H1 (cell line): ENCODE results near the gene NUBPL.

ENCODE experiments used
- CTCF ChIP-seq, 3 experiments: IDR thresholded peaks; 1 replicate in 2 of 3; 2 replicates in 1 of 3; pipeline versions ENCODE4 v1.5.1 to v1.6.1; 2011; ENCODE audit warnings: low read length in 3 of 3, mild to moderate bottlenecking in 3 of 3, inconsistent platforms in 2 of 3, low read depth in 1 of 3, moderate library complexity in 1 of 3; ENCODE audit not compliant: insufficient read depth in 1 of 3; ENCODE audit errors: control extremely low read depth in 1 of 3
- JUN ChIP-seq: IDR thresholded peaks from 2 replicates; pipeline ENCODE4 v1.6.1; 2011; ENCODE audit warnings: low read depth, mild to moderate bottlenecking, improper control_type of control experiment, low read length
- MAFK ChIP-seq: IDR thresholded peaks from 2 replicates; pipeline ENCODE4 v1.6.1; 2012; ENCODE audit warnings: low read depth, mild to moderate bottlenecking, improper control_type of control experiment, low read length
- POLR2A ChIP-seq, 2 experiments: IDR thresholded peaks; 1 replicate in 1 of 2; 2 replicates in 1 of 2; pipeline ENCODE4 v1.6.1; 2011; ENCODE audit warnings: low read depth in 2 of 2, low read length in 2 of 2, mild to moderate bottlenecking in 2 of 2; ENCODE audit errors: control extremely low read depth in 1 of 2
- RXRA ChIP-seq: IDR thresholded peaks from 2 replicates; pipeline ENCODE4 v1.6.1; 2011; ENCODE audit warnings: low read depth, mild to moderate bottlenecking, low read length, moderate library complexity; ENCODE audit not compliant: insufficient read depth
- SP1 ChIP-seq: IDR thresholded peaks from 2 replicates; pipeline ENCODE4 v1.6.1; 2011; ENCODE audit warnings: low read depth, low read length
- TEAD4 ChIP-seq: IDR thresholded peaks from 2 replicates; pipeline ENCODE4 v1.6.1; 2012; ENCODE audit warnings: low read depth, low read length, inconsistent platforms, mixed read lengths

GRCh38 chr14:31564194-31564593 lies 3.0 kb downstream of the NUBPL start:
- TF ChIP-seq POLR2A (IDR thresholded peaks at IDR 0.05; ENCODE audit: control extremely low read depth in 1 of 2, low read depth in 2 of 2, low read length in 2 of 2) (no peak), JUN (no peak), CTCF (IDR thresholded peaks at IDR 0.05; ENCODE audit: control extremely low read depth in 1 of 3, insufficient read depth in 1 of 3, low read depth in 1 of 3, low read length in 3 of 3) (no peak), SP1 (no peak), MAFK (no peak), RXRA (no peak), TEAD4 (no peak)
